HG02588 (cell line): Measurements from ENCODE around the gene TM4SF5.

Experiments
- ATAC-seq: cut with Tn5 transposase; IDR thresholded peaks from one replicate; pipeline ENCODE4 v1.9.1; 2021; ENCODE audit warnings: mild to moderate bottlenecking, moderate library complexity; ENCODE audit not compliant: unreplicated experiment

TM4SF5 gene

GRCh38 chr17:4788807-4789700, 17.4 kb downstream of the TM4SF5 start, which contains the start of gene GLTPD2:
Gene GLTPD2, plus strand, starts transcription at chr17:4788964. Its CDS starts 48 bp downstream, at chr17:4789012.
- no peak for ATAC-seq

- ATAC-seq = no peak
Observed at GRCh38 chr17:4789701-4789950, 17.9 kb downstream of the TM4SF5 start.

GRCh38 chr17:4789951-4790704, 18.4 kb downstream of the TM4SF5 start:
- peak; percentile 84 for ATAC-seq

GRCh38 chr17:4790705-4791088, 19.0 kb downstream of the TM4SF5 start:
- no peak for ATAC-seq

- ATAC-seq = no peak
Observed at GRCh38 chr17:4795168-4795567, 23.5 kb downstream of the TM4SF5 start.

GRCh38 chr17:4796552-4796920, 24.9 kb downstream of the TM4SF5 start:
- no peak for ATAC-seq

- no peak for ATAC-seq
Observed at GRCh38 chr17:4800462-4801196, 28.9 kb downstream of the TM4SF5 start.

GRCh38 chr17:4802228-4802627, 30.5 kb downstream of the TM4SF5 start, which contains the start of gene C17orf114:
Gene C17orf114, minus strand, starts transcription at chr17:4802328.
- no peak for ATAC-seq

- ATAC-seq = no peak
Observed at GRCh38 chr17:4806456-4806776, 34.7 kb downstream of the TM4SF5 start.

- peak; percentile 82 for ATAC-seq
Observed at GRCh38 chr17:4806777-4807604, 35.3 kb downstream of the TM4SF5 start, which contains the start of gene PLD2. Gene PLD2, plus strand, starts transcription at chr17:4807152. Its CDS starts 621 bp downstream, at chr17:4807773.

GRCh38 chr17:4807605-4808377, 36.1 kb downstream of the TM4SF5 start:
- ATAC-seq = no peak

- no peak for ATAC-seq
Observed at GRCh38 chr17:4808378-4808767, 36.7 kb downstream of the TM4SF5 start.

GRCh38 chr17:4810696-4811290, 39.1 kb downstream of the TM4SF5 start:
- no peak for ATAC-seq

GRCh38 chr17:4811471-4811870, 39.8 kb downstream of the TM4SF5 start:
- ATAC-seq = no peak

GRCh38 chr17:4812690-4813089, 41.0 kb downstream of the TM4SF5 start:
- ATAC-seq = no peak

- ATAC-seq = no peak
Observed at GRCh38 chr17:4815043-4815675, 43.5 kb downstream of the TM4SF5 start.

GRCh38 chr17:4816826-4817225, 45.1 kb downstream of the TM4SF5 start:
- no peak for ATAC-seq

- no peak for ATAC-seq
Observed at GRCh38 chr17:4818276-4818675, 46.6 kb downstream of the TM4SF5 start.

- no peak for ATAC-seq
Observed at GRCh38 chr17:4822835-4823234, 51.1 kb downstream of the TM4SF5 start.
